Activated gamma-delta T cell (primary cell): Measurements from ENCODE around the gene ZNF691.
"Not testable (repeated sequence)": the region's sequence is repeated elsewhere in the genome, so short reads cannot be mapped to it uniquely, and the experiment has no call there.

Experiments
- DNase-seq: peaks from one replicate; lab custom pipeline; 2025; lab: John Stamatoyannopoulos, UW
- total RNA-seq, 2 donors: gene quantifications; one replicate each; lab custom pipeline; 2026; lab: John Stamatoyannopoulos, UW

The ZNF691 gene, protein sequence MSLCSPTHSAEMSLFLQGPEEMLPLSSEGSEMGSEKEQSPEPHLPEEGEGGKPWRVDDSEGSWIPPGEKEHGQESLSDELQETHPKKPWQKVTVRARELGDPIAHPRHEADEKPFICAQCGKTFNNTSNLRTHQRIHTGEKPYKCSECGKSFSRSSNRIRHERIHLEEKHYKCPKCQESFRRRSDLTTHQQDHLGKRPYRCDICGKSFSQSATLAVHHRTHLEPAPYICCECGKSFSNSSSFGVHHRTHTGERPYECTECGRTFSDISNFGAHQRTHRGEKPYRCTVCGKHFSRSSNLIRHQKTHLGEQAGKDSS
- total RNA-seq, result 10.8 to 11.2 reads per million in 2 donors

DNA sequence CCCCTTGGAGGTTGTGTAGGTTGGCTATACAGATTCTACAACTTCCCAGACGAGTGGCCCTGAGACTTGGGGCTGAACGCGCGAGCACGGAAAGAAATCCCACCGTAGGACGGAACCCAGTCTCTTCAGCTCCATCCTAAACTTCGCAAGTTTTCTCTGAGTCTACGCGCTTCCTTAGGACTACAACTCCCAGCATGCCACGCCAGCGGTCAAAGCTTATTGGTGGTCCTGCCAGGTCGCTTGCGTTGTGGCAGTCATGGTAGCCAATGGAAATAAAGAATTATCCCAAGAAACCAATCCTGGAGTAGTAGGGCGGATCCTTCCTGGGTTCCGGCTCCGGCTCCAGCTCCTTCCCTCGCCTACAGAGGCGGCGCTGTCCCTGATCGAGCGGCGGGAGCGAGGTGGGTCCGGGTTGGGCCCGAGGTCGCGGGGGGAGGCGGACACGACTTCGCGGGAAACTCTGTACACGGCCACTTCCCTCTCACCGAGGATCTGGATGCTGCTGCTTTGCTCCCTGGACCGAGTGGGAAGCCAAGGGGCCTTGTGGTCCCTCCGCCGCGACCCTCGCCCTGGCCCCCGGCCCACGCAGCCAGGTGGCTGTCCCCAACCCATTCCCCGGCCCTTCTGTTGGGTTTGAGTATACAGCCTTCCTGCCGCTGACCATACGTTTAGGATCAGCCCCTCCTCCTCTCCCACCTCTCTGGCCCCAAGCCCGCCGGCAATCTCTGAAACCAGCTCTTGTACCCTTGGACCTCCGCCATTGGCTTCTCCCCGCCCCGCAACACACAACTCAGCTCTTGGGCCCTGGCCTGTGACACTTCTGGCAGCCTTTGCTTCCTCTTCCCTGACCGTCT lies at the start of gene ZNF691:
Gene ZNF691, plus strand, starts transcription at position 357 of the 854 bp plus-strand sequence. CDS start 3,046 bp downstream, outside the sequence.
- DNase-seq, result peak; percentile 55

DNA sequence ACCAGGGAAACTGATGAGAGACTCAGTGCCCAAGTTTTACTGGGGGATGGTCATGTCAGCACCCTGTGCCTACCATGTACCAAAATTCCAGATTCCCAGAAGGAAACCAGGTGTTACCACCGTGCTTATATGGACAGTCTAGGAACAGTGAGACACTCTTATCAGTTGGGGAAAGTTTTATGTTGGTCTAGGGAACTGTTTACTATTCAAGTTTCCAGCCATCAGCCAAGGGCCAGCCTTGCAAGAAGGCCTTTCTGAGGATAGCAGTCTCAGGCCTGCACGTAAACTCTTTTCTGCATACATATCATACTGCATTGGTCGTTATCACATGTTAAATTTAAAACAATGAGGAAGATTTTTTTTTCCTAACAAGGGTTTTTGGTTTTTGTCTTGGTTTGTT lies 49.0 kb upstream of the ZNF691 start:
- no peak for DNase-seq

DNA sequence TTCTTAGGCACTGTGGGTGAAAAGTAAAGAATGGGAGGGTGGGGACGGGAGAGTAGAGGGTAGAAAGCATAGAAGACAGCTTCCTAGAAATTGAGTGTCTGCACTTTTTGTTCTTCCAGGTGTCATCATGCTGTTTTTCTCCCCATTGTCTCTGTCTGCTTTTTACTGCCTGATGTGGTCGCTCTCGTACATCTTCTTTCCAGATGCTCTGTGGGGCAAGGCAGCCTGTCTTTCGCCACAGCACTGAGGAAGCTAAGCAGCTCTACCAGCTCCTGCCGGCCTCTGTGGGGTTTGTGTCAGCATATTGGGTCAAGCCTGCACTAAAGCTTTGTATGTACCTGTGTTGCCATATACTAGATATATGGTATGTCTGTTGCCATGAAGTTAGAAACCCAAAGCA lies 48.4 kb upstream of the ZNF691 start:
- DNase-seq, result no peak

DNA sequence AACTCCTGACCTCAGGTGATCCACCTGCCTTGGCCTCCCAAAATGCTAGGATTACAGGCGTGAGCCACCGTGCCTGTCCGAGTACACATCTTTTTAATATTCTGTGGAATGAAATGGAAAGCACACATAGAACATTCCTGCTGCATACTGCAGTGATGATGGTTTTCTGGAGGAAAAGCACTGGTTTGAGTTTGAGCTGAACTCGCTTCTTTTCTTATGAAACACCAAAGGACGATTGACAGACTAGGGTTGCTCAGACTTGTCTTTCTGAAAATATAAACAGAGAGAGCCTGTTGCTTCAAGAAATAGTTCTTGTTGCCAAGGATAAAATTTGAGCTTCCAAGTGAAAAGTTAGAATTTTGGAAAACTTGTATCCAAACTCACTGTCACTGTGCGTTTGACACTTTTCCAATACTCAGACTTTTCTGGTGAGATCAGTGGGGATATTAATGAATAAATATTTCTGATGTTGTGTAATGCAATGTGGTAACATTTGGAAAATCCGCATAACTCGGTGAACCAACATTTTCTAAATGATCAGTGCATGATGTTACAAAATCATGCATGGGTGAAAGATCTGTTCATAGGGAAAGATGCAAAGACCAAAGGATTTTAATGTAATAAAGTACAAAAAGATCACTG lies 44.5 kb upstream of the ZNF691 start:
- DNase-seq, result no peak

DNA sequence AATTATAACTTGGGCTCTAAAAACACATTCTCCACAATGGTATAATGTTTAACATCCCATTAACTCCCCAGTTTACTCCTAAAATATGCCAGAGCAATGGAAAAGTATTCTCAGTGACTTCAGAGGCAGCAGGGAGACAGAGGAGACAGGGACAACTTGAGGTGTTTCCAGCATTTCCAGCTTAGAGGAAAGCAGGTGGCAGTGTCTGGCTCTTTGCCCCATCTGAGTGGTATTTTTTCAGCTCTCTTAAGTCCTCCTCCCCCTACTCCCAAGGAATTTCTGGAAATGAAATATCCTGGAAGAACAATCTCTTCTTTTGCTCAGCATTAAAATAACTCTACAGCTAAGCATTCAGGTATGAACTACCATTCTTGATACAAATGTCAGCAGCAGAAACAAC lies 40.2 kb upstream of the ZNF691 start:
- no peak for DNase-seq

DNA sequence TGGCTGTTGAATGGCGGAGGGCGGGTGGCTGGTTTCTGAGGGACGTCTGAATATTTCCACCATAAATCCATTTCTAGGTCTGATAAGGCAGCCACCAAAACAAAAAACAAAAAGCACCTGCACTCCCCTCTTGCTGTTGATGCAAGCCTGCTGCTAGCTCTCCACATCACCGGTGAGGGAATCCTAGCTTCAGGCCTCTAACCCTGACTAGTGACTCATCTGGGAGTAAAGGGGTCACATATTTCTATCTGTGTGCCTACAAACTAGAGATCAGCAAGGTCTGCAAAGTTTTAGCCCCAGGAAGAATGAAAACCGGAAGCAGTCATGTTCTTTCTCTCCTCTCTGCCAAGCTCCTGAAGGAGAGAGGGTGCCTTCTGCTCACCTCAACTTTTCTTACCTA lies 39.8 kb upstream of the ZNF691 start:
- DNase-seq, result no peak

DNA sequence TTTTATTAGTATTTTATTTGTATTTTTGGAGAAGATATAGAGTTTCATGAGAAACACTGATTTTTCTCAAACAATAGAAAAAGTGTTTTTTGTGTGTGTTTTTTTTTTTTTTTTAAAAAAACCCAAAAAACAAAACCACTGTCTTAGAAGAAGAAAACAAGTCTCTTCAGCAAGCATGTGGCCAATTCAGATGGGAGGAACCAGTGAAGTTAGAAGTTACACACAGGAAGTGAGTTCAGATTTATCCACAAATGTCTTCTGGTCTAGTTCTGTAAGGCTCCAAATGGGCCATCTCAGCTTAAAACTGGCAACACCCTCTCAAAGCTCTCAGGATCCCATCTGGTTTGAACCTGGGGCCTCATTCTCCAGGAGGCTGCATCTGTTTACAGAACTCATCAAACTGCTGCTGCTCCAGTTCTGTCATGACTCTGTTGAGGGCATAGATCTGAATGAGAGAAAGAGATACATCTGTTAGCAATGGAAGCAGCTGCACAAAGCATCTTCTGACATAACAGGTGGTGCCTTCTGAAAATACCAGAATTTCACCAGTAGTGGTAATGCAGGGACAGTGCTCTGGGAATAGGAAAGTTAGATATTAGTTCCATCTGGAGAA lies 39.3 kb upstream of the ZNF691 start:
- DNase-seq, result no peak

DNA sequence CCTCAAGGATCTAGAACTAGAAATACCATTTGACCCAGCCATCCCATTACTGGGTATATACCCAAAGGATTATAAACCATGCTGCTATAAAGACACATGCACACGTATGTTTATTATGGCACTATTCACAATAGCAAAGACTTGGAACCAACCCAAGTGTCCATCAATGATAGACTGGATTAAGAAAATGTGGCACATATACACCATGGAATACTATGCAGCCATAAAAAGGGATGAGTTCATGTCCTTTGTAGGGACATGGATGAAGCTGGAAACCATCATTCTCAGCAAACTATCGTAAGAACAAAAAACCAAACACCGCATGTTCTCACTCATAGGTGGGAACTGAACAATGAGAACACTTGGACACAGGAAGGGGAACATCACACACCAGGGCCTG lies 31.6 kb upstream of the ZNF691 start:
- not testable (repeated sequence) for DNase-seq

DNA sequence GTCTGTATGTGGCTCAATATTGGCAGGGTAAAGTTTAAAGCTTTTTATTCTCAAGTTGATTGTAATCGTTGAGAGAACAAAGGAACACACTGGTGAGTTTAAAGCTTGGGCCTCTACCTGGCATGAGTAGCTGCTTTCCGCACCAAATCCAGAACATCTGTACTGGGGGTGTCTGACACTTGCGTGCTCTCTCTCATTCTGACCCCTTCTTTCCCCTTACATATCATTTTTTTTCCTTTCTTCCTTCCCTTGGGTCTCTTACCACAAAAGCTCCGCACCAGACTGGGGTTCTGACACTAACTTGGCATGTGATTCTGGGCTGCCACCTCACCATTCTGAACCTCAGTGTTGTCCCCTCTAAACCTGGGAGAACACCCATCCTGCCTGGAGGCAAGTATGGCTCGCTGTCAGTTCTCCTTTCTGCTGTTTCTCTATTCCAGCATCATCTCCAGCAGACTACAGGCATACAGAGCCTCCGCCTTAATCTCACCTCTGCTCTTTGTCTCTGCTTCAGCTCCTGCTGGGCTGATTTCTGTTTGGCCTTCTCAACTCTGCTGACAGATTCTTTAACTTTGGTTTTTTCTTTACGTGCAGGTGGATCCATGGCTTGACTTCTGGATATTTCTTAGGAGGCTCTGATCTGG lies 30.4 kb upstream of the ZNF691 start:
- DNase-seq, result no peak

DNA sequence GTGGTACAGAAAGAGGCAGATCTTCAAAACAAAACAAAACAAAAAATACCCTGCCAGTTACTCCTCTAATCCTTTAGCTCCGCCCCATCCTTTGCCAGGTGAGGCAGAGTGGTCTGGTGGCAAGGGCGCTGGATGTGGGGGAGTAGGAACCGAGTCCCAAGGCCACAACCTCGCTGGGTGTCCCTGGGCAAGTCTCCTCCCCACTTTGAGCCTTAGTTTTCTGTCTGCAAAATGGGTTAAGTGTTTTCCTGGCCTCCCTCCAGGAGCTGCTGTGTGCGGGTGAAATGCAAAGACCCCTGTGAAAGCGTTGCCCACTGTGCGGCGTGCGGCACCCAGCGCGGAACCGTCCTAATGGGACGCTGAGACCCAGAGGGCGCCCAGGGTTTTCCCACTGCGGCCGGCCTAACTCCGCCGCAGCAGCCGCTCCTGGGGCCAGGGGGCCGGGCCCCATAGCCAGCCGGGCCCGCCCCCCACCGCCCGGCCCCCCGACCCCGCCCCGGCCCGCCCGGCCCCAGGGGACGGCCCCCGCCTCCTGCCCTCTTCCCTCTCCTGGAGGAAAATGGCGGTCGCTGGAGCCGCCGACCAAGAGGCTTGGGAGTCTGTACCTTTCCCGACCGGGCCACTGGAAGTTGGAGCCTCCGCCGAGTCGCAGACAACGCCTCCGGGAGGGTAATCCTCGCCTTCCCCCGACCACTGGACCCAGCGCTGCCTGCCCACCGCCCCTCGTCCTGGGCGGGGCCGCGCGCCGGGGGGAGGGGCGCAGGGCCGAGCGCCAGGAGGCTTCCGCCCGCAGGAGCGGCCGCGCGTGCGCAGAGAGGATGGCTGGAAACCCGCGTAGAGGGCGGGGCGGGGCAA lies 29.6 kb upstream of the ZNF691 start, which contains the start of the genes ERMAP and SVBP:
Gene ERMAP, plus strand, starts transcription at position 538 of the 855 bp plus-strand sequence. CDS start 13,327 bp downstream, outside the sequence.
Gene SVBP, minus strand, starts transcription at position 813 of the 855 bp plus-strand sequence. CDS start 853 bp downstream, outside the sequence.
- DNase-seq, result peak; percentile 94

DNA sequence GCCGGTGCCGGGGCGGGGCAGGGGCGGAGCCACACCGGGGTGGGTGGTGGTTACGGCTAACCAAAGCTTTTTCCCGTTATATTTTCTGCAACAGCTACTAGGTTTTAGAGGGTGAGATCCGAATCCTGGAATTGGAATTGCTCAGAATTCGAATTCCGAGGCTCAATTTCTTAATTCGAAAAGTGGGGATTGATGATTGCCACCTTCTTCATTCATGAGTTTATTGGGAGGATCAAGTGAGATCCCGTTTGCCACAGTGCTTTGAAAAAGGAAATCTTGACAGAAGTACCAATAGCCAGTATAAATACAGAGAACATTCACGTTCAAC lies 29.0 kb upstream of the ZNF691 start:
- no peak for DNase-seq

DNA sequence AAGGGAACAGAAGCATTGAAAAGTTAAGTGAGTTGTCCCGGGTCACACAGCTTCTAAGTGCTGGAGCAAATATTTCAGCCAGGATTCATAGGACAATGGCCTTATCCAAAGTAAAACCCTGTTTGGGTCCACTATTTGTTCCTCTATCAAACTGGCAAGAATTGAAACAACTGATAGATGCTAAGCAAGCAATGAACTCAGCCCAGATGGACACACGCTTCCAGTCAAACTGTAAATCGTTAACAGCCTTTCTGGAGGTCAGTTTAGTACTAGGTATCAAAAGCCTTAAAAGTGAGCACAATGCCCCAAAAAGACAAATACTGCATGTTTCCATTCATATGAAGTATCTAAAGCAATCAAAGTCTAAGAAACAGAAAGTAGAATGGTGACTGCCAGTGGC lies 28.4 kb upstream of the ZNF691 start:
- no peak for DNase-seq

DNA sequence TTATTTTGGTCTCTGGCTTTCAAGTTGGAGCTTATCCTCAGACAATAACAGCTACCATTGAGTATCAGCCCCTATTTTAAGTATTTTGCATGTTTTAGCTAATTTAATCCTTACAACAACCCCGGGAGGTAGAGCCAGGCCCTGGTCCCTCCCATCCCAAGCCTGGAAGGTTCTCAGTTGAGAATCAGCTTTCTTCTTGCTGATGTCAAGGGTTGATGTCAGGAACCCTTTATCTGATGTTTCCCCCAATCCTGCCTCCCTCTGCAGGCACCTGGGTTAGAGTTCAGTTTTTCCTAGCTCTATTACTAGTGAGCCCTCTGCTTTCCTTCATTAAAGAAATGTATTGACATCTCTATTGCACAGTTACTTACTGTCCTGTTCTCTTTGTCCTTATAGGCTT lies 25.6 kb upstream of the ZNF691 start:
- no peak for DNase-seq

DNA sequence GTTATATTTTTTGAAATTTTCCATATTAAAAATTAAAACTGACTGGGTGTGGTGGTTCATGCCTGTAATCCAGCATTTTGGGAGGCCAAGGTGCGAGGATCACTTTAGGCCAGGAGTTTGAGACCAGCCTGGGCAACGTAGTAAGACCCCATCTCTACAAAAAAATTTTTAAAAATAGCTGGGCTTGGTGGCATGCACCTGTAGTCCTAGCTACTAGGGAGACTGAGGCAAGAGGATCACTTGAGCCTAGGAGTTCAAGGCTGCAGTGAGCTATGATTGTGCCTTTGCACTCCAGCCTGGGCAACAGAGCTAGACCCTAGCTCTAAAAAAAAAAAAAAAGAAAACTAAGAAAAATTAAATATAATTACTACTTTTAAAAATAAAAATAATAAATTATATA lies 24.7 kb upstream of the ZNF691 start:
- no peak for DNase-seq

DNA sequence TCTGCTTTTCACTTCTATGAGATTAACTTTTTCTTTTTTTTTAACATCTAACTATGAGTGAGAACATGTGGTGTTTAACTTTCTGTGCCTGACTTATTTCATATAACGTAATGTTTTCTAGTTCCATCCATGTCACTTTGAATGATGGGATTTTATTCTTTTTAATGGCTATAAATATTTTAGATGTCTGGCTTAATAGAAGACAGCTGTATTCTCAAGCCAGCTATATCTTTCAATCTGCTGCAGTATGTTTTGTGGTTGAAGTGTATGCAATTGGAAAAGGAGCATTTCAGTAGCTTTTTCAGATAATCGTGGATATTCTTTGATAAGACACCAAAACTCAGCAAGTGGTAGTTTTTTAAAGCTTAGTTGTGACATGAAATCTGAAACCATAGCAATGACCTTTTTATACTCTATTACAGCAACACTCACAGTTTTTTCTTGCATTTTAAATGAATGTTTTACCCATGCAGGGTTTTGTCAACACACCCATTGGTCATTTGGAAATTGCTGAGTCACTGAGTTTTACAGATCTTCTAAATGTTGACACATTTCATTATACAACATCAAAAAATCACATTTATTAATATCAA lies 23.5 kb upstream of the ZNF691 start:
- no peak for DNase-seq

DNA sequence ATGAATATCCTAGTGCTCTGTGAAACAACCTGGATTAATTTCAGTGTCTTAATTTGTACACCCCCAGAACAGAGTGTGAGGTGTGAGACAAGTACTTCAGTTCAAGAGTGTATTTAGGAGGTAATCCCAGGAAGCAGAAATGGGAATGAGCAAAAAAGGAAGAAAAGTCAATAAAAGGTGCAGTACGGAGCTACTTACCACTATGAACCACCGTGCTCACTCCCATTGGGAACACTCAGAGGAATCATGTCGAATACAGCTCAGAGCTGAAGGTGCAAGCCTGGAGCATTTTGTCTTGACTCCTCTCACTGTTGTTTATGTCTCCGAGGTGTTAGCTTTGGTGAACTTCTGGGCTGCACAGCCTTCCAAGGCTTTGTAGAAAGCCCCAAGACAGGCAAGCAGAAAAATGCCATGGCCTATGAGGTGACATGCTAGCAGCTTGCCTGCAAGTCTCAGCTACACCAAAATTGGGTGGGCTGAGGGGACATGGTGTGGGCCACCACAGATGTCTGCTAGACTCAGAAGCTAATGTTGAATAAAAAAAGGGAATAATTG lies 21.9 kb upstream of the ZNF691 start:
- no peak for DNase-seq

DNA sequence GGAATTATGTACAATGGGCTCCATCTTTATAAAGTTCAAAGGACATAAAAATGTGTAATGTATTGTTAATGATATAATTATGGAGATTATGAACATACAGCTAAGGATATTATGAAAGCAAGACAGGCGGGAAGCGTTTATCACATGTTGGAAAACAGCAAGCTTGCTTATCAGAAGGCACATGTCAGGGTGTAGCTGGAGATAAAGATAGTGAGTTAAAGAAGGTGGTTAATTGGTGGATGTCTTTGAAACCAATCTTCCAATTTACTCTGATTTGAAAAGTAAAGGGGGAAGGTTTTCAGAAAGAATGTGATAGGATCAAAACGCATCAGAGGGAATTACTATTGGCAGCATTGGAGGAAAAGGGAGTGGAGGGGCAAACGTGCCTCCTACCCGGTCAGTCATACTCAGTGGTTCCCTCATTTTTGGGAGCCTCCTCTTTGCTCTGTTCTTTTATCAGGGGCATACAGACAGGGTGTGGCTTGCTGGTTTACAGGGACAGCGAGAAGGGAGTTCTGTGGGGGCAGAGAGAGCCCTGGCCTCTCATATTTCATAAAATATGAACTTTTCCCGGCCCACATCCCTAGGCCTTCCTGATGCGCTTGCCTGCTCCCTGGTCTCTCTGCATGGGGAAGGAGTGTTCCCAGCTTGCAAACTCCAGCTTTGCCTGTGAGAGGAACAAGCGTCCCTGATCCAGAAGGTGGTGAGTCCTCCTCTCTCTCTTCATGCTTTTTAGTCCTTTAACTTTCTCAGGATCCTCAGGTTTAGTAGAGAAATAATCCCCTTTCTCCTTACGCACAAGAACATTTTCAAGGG lies 21.2 kb upstream of the ZNF691 start:
- no peak for DNase-seq

DNA sequence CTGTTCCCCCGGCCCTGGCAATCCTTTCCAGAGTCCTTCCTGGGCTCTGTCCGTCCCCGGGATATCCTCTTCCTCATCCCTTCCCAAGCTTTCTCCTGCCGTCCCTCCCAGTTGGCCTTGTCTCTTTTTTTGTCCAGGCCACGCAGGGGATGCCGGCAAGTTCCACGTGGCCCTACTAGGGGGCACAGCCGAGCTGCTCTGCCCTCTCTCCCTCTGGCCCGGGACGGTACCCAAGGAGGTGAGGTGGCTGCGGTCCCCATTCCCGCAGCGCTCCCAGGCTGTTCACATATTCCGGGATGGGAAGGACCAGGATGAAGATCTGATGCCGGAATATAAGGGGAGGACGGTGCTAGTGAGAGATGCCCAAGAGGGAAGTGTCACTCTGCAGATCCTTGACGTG lies 15.8 kb upstream of the ZNF691 start:
- DNase-seq, result no peak

DNA sequence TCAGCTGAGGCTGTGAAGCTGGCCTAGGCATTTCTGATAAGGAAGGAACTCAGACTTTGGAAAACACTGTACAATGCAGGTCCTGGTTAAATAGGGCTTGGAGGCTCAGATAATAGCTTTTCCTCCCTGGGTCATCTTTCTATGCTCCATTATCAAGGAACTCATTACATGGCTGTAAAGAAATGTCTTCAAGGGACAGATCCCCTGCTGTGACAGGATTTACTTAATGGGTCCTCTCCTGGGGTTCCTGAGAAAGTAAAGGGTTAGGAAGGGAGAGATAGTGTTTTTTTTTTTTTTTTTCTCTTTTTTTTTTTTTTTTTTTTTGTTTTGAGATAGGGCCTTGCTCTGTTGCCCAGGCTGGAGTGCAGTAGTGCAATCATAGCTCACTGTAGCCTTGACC lies 15.1 kb upstream of the ZNF691 start:
- DNase-seq, result no peak
